NCI-H1417 (cell line): Measurements from ENCODE around the gene HNRNPM.
"Not testable (repeated sequence)": the region's sequence is repeated elsewhere in the genome, so short reads cannot be mapped to it uniquely, and the experiment has no call there.

Experiments used
- DNase-seq, 3 experiments: peaks; one replicate each; lab custom pipeline; 2025; lab: John Stamatoyannopoulos, UW

The HNRNPM gene

GRCh38 chr19:8444677-8445487 is at the start of gene HNRNPM:
TSS of gene HNRNPM (plus strand) at chr19:8444975. CDS start at chr19:8444999, 24 bp downstream.
- peak; percentile 95 to 99 (median 99) for DNase-seq

- no peak for DNase-seq
These were observed 49.1 kb upstream of the HNRNPM start for GRCh38 chr19:8395621-8396082.

DNA sequence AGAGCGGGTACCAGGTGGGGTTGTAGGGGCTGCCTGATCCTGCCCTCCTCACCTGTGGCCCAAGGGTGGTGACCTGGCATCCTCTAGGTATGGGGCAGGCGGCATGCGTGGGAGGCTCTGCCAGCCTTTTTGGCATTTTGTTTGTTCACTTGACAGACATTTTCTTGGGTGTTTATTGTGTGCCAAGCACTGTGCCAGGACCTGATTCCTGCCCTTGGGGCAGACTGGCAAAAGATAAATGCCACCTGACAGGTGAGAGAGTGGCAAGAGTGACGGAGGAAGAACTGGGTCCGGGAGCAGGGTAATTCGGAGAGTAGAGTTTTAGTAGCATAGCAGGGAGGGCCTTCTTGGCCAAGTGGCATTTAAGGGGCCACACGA is 48.6 kb upstream of the HNRNPM start:
- DNase-seq, result no peak

- no peak for DNase-seq
These were observed 48.1 kb upstream of the HNRNPM start for GRCh38 chr19:8396563-8397203.

GRCh38 chr19:8397271-8397670 is 47.5 kb upstream of the HNRNPM start:
- DNase-seq, result no peak

- no peak for DNase-seq
These were observed 46.9 kb upstream of the HNRNPM start for GRCh38 chr19:8397746-8398310.

DNA sequence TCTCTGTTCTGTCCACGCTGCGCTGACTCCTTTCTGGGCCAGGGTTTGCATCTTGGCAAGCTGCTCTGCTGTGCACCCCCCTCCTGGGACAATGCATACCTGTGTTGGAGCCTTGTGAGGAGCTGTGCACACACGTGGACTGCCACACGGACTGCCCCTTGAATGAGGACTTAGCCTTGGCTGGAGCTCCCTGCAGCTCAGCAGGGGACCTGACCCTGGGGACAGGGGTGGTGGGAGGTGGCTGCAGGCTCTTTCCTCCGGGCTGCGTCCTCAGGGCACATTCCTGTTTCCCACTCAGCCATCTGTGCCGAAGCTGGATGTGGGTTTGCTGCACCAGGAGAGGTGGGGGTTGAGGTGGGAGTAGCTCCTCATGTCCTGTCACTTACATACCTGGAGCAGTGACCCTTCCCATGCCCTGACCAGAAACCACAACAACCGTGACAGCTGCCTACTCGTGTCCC is 46.4 kb upstream of the HNRNPM start:
- no peak for DNase-seq

- no peak for DNase-seq
These were observed 45.0 kb upstream of the HNRNPM start for GRCh38 chr19:8399681-8400188.

DNA sequence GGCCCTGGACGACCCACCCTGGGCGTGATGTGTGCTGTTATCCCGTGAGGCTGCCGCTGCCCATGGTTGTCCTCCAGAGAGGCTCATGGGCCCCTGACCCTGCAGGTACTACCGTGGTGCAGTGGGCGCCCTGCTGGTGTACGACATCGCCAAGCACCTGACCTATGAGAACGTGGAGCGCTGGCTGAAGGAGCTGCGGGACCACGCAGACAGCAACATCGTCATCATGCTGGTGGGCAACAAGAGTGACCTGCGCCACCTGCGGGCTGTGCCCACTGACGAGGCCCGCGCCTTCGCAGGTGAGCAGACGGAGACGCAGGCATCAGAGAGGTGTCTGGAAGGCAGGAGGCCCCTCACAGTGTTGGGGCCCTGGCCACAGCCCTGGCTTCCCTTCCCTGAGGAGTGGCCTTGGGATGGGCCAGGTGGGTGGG is 42.8 kb upstream of the HNRNPM start:
- no peak for DNase-seq

DNA sequence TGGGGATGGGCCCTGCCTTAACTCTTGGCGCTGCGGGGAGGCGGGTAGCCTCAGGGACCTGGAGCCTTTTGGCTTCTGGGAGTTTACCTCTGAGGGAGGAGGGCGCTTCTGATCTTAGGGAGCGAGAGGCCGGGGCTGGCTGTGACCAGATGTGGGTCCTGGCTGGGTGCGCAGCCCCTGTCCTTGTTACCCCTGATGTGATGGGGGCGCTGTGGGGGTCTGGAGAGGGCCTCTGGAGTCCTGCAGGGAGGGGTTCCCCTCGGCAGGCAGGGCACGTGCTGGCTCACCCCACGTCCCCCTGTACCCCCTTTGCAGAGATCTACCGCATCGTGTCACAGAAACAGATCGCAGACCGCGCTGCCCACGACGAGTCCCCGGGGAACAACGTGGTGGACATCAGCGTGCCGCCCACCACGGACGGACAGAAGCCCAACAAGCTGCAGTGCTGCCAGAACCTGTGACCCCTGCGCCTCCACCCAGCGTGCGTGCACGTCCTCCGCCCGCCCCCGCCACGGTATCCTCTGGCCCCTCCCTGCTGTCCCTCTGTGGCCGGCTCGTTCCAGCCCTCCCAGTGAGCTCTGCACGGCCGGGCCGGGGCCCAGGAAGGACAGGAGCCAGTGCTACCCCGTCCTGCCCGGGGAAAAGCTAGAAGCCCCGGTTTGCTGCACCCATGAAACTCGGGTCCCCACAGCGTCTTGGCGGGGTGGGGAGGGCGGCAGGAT is 41.5 kb upstream of the HNRNPM start:
- no peak for DNase-seq

- no peak for DNase-seq
These were observed 41.0 kb upstream of the HNRNPM start for GRCh38 chr19:8403820-8404109.

DNA sequence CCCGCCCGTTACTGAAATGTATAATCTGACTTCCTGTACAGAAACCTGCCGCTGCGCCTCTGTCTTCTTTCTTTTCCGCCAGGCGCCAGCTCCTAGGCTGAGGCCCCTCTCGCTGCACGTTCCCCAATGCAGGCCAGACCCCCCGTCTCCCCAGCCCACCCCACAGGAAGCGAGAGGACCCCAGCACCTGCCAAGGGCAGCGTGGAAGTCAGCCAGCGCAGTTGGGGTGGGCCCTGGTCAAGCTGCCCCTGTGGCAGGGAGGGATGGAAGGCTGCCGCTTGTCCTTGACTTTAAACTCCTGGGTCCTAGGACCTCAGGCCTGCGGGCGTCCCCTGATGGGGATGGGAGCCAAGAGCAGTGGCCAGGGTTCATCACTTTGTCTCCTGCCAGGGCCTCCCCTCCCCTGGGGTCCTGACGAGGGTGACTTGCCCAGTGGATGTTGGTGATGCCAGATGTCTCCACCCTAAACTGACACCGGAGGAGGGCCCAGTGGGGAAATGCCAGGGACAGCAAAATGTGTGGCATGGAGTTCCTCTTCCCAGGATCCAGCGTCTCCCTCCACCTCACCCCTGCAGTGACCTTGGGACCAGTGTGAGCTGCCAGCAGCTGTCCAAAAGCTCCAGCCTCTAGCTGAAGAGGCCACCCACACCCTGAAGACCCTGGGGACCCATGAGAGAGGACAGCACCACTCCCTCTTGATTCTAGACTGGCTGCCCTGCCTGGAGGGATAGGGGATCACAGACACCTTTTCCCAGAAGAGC is 40.2 kb upstream of the HNRNPM start:
- DNase-seq, result no peak

- DNase-seq, result not testable (repeated sequence)
These were observed 34.1 kb upstream of the HNRNPM start for GRCh38 chr19:8410718-8411117.

GRCh38 chr19:8412783-8413628 is 31.8 kb upstream of the HNRNPM start, which contains the start of gene MARCHF2:
TSS of gene MARCHF2 (plus strand) at chr19:8413305. CDS start at chr19:8421841, 8,536 bp downstream.
- DNase-seq, result peak; percentile 88 to 97 (median 96)

DNA sequence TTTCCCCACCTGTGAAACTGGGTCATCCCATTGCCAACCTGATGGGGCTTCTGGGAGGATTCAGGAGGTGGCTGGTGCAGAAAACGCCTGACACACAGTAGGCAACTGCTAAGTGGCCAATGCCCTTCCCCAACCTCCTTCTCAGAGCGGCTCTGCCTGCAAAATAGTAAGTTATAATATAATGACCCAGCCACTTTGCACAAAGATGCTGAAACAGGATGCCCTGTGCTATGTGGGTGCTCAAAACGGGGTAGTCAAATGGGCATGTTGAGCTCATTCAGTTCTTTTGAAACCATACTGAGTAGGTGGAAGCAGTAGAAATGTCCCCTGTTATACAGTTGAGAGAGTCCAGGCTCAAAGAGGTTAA is 31.2 kb upstream of the HNRNPM start:
- DNase-seq, result peak in 1 of 3 experiments; percentile 38

DNA sequence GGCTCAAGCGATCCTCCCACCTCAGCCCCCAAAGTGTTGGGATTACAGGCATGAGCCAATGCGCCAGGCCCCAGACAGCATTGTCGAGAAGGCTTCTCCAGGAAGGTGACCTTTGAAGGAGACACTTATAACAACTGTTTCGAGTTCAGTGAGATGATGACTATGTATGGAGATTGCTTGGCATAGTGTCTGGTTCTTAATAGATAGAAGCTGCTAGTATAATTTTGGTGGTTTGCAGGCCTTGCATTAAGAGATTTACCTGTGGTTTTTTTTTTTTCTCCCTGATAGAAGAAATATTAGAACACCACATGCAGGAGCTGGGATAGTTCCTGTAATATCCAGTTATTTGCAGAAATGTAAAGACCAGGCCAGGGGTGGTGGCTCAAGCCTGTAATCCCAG is 28.0 kb upstream of the HNRNPM start:
- DNase-seq, result no peak

- no peak for DNase-seq
These were observed 23.0 kb upstream of the HNRNPM start for GRCh38 chr19:8421484-8422461.

- no peak for DNase-seq
These were observed 21.0 kb upstream of the HNRNPM start for GRCh38 chr19:8423817-8424223.

DNA sequence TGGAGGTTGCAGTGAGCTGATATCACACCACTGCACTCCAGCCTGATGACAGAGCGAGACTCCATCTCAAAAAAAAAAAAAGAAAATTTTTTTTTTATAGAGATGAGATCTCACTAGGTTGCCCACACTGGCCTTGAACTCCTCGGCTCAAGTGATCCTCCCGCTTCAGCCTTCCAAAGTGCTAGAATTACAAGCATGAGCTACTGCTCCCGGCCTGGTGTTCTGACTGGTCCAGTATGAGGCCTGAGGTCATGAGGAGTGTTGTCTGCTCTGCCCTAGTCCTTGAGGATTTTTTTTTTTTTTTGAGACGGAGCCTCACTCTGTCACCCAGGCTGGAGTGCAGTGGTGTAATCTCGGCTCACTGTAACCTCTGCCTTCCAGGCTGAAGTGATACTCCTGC is 19.4 kb upstream of the HNRNPM start:
- not testable (repeated sequence) for DNase-seq
